ENCODE measurements around the gene FAM13A.

- TF ChIP-seq TAF1 (CRISPR knock-in tag; IDR thresholded peaks at IDR 0.05) (no peak), SMYD3 (CRISPR knock-in tag; IDR thresholded peaks at IDR 0.05) (no peak), PHF20 (CRISPR knock-in tag; IDR thresholded peaks at IDR 0.05) (no peak), CTCF (CRISPR knock-in tag; IDR thresholded peaks at IDR 0.05) (no peak)
Observed at GRCh38 chr4:88962396-88962795, 94.6 kb downstream of the FAM13A start.
